CD4-positive, alpha-beta T cell treated with Interleukin-2 at 100 ng/mL for 4 hours (primary cell): ENCODE data around the gene TTBK1.

Experiments used
- DNase-seq: peaks from one replicate; pipeline ENCODE4 v3.0.0-alpha.2; 2020; ENCODE audit warnings: low spot score

TTBK1 gene

DNA sequence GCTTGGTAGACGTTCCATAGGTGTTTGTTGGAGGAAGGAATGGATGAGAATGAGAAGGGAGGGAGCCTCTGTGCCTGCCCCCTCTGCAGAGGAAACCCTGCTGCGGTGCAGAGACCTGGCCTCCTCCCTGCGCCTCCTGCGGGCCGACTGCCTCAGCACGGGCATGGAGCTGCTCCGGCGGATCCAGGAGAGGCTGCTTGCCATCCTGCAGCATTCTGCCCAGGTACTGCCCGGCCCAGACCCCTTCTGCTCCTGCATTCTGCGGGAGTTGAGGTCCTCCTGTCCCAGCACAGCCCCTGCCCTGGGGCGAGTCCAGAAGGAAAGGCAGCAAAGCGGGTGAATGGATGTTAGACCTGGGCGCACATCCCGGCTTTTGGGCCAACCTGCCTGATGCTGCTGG, 20.1 kb upstream of the TTBK1 start:
- DNase-seq: no peak

GRCh38 chr6:43226192-43226851, 17.0 kb upstream of the TTBK1 start:
- DNase-seq: no peak

DNA sequence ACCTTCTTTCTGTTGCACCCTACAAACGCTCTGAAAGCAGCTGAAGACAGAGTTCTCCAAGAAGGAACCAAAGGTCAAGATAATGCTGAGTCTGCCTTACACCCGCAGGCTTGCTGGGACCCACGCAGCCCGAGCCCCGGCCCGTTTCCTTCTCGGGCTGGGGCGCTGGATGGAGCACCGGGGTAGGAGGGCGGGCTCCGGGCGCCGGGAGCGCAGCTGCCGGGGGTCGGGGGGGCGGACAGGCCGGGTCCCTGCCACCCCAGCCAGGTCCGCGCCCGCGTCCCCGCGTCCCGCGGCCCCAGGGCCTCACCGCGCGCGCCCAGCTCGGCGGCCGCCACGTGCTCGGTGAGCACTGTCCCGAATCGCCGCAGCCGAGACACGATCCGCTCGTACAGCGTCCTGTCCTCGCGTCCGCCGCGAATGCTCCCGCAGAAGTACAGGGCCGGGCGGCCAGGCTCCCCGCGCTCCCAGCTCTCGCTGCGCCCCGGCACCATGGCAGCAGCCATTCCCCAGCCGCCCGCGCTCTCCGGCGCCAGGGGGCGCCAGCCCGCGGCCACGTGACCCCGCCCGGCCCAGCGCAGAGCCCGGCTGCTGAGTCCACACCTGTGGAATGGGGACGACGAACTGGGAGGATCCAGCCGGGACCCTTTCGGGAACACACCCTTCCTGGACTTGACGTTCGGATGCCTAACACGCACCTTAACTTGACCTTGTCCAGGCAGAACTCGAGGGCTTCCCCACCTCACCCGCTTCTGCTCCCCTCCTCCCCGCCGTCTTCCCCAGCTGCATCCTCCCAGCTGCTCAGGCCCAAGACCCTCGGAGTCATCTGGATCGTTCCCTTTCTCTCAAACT, 14.1 kb upstream of the TTBK1 start, which contains the start of gene DNPH1:
DNPH1 (minus strand) TSS at position 531 of the 852 bp plus-strand sequence; CDS start at position 506, 25 bp downstream.
- peak; percentile 84 for DNase-seq

DNA sequence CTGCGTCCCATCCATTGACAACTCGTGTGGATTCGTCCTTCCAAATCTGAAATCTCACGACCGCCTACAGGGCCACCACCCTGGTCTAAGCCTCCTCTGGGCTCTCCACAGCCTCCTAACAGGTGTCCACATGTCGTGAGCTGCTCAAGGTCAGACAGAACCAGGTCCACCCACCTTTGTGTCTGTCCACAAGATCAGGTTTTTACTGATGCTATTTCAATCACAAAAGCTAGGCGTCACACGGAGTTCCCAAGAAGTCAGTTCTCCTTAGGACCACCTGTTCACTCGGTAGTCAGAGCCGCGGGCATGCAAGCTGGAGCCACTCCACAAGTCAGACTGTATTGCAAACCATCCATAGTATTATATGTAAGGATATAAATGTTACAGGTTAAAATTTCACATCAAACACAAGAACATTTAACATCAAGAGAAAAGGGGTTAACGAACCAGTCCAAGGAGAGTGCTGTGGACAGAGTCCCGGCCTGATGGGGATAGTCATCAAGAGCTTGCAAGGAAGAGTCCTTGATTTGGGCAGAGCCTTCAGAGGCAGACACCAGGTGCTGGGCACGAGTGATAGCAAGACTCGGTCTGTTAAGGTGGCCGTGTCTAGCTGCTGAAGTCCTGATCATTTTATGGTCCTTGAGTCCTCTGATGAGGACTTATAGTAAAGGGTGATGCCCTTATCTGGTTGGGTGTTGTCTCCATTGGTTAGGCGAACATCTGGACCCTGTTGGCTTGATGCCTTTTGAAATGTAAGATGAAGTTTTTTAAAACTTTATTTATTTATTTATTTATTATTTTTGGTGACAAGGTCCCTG, 13.3 kb upstream of the TTBK1 start:
- no peak for DNase-seq

GRCh38 chr6:43231053-43231452, 12.2 kb upstream of the TTBK1 start:
- no peak for DNase-seq

GRCh38 chr6:43231735-43232450, 11.4 kb upstream of the TTBK1 start:
- DNase-seq: no peak

DNA sequence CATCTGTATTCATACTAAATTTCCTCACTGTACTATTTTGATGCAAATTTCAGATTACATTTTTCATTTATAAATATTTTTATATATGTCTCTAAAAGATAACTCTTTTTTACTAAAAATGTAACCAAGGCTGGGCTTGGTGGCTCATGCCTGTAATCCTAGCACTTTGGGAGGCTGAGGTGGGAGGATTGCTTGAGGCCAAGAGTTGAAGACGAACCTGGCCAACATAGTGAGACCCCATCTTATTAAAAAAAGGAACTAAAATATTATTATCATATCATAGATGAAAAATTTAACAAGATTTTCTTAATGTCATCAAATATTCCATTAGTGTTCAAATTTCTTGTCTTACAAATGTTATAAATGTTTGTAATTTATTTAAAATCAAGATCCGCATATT, 7.4 kb upstream of the TTBK1 start:
- DNase-seq: no peak

DNA sequence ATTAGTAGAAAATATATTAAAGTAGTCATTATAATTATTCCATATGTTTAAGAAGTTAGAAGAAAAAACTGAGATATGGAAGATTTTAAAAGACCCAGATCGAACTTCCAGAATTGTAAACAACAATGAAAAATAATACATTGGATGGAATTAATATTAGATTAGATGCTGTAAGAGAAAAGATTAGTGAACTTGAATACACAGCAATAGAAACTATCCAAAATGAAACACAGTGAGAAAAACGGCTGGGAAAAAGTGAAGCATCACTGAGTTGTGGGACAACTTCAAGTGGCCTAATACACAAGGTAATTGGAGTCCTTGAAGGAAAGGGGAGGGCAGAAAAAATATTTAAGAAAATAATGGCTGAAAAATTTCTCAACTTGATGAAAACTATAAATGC, 4.2 kb upstream of the TTBK1 start:
- no peak for DNase-seq

DNA sequence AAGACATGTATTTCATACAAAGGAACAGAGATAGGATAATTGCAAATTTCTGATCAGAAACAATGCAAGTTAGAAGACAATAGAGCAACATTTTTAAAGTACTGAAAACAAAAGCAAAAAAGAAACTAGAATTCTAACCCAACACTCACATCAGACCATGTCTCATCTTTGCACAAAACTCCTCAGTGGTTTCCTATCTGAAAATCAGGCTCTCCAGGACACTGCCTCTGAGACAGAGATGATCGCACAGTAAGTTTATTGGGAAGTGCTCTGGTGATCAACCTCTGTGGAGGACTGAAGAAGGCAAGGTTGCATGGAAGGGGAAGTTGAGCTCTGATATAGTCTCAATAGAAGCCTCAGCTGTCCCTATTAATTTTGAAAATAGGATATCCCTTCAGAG, 2.3 kb upstream of the TTBK1 start:
- no peak for DNase-seq

DNA sequence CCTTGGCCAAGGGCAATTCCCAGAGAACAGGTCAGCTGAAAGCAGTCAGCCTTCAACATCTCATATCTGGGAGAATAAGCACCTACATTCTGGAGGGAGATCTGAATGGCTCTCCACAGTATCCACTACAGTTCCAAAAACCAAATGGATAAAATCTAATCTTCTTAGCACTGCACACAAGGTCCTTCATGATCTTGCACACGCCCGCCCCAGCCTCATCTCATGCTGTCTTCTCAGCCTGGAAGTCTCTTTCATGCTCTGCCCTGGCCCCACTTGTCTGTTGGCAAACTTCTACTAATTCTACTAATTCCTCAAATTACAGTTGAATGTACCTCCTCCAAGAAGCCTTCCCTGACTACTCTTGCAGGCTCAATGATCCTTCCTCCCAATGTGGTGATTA, 1.8 kb upstream of the TTBK1 start:
- DNase-seq: no peak

- no peak for DNase-seq
Measured at GRCh38 chr6:43243664-43244321, 512 bp downstream of the TTBK1 start.

GRCh38 chr6:43246301-43247113, 3.2 kb downstream of the TTBK1 start:
- DNase-seq: no peak

- peak; percentile 81 for DNase-seq
Measured at GRCh38 chr6:43247114-43247999, 4.1 kb downstream of the TTBK1 start.

DNA sequence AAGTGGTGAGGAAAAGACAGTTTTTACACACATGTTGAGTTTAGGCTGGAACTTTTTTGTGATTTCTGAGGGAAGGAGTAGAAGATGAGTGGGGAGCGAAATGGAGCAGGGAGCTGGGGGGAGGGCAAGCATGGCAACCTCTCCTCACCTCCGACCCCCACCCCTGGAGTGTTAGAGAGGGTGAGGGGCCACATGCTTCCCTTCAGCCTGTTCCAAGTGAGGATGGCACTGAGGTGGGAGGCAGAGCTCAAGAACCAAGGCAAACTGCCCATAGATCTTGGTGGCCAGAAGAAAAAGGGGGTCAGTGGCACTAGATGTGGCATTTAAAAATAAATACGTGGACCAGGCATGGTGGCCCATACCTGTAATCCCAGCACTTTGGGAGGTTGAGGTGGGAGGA, 4.8 kb downstream of the TTBK1 start:
- DNase-seq: no peak

DNA sequence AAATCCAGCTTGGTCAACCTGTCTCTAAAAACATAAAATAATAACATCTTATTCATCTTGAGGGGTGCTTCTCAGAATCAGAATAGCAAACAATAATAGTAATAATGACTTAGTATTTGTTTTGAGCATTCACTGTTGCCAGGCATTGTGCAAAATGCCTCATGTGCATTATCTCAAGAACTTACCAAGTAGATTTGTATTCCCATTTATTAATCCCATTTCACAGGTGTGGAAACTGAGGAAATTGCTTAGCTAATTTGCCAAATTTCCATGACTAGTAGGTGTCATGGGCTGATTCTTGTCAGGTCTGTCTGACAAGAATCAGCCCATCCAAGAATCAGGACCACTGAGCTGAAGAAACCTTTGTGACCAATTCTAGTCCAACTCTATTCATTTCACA, 5.5 kb downstream of the TTBK1 start:
- no peak for DNase-seq

DNA sequence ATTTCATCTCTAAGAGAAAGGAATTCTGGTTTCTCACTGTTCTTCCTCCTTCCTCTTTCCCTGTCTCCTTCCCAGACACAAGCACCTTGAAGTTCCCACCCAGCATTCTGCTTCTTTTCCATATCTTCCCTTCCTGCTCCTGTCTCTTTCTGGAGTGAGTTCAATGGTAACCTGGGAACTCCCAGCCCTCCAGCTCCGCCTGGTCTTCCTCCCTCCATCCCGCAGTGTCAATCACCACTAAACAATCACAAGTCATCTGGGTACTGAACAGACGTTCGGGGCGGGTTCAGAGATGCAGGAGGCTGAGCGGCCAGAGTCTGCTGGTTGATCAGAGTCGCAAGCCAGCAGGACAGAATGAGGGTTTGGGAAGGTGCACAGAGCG, 7.7 kb downstream of the TTBK1 start:
- DNase-seq: no peak

DNA sequence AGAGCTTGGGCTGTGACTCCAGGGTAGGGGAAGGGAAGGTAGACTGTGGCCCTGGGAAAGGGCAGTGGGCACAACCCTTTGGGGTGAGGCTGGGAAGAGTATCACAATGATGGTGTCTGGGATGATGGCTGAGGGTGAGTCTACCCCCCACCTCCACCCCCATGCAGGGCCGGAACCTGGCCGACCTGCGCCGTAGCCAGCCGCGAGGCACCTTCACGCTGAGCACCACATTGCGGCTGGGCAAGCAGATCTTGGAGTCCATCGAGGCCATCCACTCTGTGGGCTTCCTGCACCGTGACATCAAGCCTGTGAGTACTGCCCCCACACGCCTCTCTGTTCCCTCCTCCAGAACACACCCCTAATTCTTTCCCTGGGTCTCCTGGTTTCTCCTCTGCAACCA, 10.1 kb downstream of the TTBK1 start:
- no peak for DNase-seq

- DNase-seq: no peak
Measured at GRCh38 chr6:43254138-43254817, 11.0 kb downstream of the TTBK1 start.

DNA sequence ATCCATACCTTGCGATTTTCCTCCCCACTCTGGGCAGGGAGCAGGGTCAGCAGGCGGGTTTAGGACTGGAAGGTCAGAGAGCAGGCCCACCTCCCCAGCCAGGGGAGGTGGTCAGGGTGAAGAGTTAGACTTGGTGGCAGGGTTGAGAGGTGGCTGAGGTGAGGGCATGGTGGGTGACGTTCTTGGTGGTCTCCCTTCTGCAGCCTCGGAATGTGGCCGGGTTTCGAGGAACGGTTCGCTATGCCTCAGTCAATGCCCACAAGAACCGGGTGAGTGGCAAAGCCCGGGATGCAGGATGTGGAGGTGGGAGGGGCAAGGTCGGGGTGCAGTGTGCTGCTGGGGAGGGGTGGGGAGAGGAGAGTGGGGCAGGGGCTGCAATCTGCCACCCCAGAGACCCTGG, 11.6 kb downstream of the TTBK1 start:
- DNase-seq: no peak
